Coronary artery (tissue), 2 donors: Measurements from ENCODE around the gene FOSB.

Experiments
- DNase-seq: peaks from one replicate; pipeline ENCODE4 v3.0.0-alpha.2; 2017; ENCODE audit warnings: low spot score
- H3K27ac ChIP-seq, 2 donors: fragments of 200-600 bp; sonication (generic); one replicate each; pipeline ENCODE4 v1.5.1; 2016 to 2019
- H3K4me3 ChIP-seq: fragments of 200-600 bp; sonication (generic); 2 replicates; pipeline ENCODE4 v1.5.1; 2016; ENCODE audit warnings: mild to moderate bottlenecking, moderate library complexity
- TF ChIP-seq, protein P1 (sequence below): fragments of 200-600 bp; sonication (generic); IDR thresholded peaks from one replicate; pipeline ENCODE4 v1.5.1; 2019; ENCODE audit warnings: antibody characterized with exemption

FOSB gene

GRCh38 chr19:45514376-45515051, 46.7 kb downstream of the FOSB start:
- Histone ChIP-seq H3K27ac (peak overlapping the region; percentile 4 to 83), H3K4me3 (peak overlapping the region; percentile 49)
- TF ChIP-seq, protein P1, sequence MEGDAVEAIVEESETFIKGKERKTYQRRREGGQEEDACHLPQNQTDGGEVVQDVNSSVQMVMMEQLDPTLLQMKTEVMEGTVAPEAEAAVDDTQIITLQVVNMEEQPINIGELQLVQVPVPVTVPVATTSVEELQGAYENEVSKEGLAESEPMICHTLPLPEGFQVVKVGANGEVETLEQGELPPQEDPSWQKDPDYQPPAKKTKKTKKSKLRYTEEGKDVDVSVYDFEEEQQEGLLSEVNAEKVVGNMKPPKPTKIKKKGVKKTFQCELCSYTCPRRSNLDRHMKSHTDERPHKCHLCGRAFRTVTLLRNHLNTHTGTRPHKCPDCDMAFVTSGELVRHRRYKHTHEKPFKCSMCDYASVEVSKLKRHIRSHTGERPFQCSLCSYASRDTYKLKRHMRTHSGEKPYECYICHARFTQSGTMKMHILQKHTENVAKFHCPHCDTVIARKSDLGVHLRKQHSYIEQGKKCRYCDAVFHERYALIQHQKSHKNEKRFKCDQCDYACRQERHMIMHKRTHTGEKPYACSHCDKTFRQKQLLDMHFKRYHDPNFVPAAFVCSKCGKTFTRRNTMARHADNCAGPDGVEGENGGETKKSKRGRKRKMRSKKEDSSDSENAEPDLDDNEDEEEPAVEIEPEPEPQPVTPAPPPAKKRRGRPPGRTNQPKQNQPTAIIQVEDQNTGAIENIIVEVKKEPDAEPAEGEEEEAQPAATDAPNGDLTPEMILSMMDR, result no peak
- DNase-seq, result no peak

DNA sequence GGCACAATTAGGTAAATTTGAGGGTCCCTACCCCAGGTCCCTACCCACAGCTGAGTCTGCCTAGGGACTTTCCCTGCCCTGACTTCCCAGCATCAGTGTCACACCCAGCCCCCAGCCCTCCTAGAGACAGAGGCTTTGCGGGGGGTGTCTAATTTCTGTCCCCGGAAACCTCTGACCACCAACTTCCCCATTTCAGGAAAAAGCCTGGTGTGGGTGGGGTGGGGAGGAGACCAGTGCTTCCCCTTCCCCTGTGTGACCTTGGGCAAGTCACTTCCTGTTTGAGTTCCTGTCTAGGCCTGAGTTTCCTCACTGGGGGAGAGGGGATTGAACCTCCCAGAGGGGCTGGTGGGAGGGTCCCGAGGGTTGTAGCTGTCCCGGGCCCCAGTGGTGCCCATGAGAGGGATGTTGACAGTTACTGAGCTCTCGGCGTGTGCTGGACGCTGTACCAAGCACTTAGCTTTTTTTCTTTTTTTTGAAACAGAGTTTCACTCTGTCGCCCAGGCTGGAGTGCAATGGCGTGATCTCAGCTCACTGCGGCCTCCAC, 47.4 kb downstream of the FOSB start:
- peak overlapping the region; percentile 49 for H3K4me3 ChIP-seq
- peak overlapping the region in 1 of 2 donors; percentile 83 for H3K27ac ChIP-seq
- DNase-seq, result no peak
- TF ChIP-seq, protein P1, result no peak

GRCh38 chr19:45515807-45516401, 48.1 kb downstream of the FOSB start:
- Histone ChIP-seq H3K27ac (peak overlapping the region in 1 of 2 donors; percentile 83), H3K4me3 (no peak overlapping the region)
- TF ChIP-seq, protein P1, result no peak
- no peak for DNase-seq

GRCh38 chr19:45517238-45517637, 49.4 kb downstream of the FOSB start:
- Histone ChIP-seq H3K27ac (no peak overlapping the region), H3K4me3 (no peak overlapping the region)
- no peak for DNase-seq
- TF ChIP-seq, protein P1, result no peak

DNA sequence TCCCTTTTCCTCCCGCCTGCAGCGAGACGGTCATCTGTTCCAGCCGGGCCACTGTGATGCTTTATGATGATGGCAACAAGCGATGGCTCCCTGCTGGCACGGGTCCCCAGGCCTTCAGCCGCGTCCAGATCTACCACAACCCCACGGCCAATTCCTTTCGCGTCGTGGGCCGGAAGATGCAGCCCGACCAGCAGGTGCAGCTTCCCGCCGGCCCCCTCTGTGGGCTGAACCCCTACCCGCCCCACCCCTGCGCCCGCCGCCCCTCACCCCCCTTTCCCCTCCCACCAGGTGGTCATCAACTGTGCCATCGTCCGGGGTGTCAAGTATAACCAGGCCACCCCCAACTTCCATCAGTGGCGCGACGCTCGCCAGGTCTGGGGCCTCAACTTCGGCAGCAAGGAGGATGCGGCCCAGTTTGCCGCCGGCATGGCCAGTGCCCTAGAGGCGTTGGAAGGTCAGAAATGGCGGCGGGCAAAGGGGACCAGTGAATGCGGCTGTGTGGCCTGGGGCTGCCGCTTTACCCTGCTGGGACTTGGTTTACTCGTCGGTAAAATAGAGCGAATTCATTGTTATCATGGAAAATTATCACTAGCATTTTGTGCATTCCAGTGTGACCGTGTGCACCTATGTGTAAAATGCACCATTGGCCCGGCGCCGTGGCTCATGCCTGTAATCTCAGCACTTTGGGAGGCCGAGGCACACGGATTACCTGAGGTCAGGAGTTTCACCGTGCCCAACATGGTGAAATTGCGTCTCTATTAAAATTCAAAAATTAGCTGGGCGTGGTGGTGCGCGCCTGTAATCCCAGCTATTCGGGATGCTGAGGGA, 50.1 kb downstream of the FOSB start:
- H3K27ac ChIP-seq, result no peak overlapping the region
- TF ChIP-seq, protein P1, result no peak
- no peak for DNase-seq
- no peak overlapping the region for H3K4me3 ChIP-seq

GRCh38 chr19:45518469-45518826, 50.7 kb downstream of the FOSB start:
- TF ChIP-seq, protein P1, result no peak
- no peak overlapping the region for H3K27ac ChIP-seq

More at GRCh38 chr19:45518469-45518826, 50.7 kb downstream of the FOSB start:
- no peak overlapping the region for H3K4me3 ChIP-seq
- DNase-seq, result no peak
